ENCODE results near the gene PLD1.

PLD1 gene

DNA sequence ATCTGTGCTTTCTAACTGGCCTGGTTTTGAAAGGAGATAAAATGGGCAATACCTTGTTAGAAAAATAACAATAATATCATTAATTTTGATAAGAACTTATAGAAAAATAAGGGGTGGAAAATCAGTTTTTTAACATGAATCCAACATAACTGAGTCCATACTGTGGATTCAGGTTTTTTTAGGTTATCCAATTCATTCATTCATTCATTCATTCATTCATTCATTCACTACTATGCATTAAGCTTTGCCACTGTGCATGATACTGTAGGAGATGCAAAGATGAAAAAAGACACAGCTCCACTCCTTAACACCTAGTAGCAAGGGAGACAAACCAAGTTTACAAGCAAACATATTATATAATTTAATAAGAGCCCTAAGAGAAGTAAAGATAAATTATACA, 253.1 kb downstream of the PLD1 start:
- DNase-seq (ENCODE audit: low read depth): no peak

DNA sequence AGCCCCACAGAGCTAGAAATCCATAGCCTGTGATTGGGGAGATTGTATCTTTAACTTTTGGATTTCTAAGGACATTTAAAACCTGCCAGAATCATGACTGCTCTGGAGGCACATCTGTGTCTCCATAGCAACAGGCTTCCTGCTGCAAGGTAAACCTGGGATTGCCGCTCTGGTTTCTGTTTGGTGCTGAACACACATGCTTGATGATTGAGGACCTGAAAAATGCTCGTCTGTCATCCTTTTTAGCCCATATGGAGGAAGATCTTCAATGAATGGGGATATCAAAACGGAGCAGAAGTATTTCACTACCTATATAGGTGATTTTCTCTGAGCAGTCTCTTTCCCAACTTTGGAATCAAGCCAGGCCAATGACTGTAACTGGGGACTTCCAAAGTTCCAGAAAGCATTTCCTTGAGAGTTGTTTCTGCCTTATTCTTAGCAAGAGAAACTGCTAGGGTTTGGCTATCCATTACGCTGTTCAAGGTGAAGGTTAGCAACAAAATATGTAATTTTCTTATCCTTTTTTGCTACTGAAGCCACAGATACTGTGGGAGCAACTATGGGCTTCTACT, 253.6 kb downstream of the PLD1 start:
- DNase-seq (ENCODE audit: low read depth): peak; percentile 5

DNA sequence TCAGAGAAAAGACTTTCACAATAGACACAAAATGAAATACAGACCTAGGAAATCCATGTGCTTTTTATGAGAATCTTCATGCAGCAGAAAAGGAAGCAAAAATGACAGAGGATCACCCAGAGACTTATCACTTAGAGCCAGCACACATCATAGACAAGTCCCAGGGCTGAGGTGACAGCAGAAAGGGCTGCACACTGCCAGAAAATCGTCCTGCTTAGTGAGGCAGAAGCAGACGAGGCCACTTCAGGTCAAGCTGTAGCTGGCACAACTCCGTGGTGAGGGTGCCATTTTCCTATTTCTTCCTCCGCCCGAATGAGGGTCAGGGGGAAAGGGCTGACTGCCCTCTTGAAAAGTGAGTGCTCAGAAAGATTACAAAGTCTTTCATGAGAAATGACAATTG, 254.1 kb downstream of the PLD1 start:
- DNase-seq (ENCODE audit: low read depth): no peak

DNA sequence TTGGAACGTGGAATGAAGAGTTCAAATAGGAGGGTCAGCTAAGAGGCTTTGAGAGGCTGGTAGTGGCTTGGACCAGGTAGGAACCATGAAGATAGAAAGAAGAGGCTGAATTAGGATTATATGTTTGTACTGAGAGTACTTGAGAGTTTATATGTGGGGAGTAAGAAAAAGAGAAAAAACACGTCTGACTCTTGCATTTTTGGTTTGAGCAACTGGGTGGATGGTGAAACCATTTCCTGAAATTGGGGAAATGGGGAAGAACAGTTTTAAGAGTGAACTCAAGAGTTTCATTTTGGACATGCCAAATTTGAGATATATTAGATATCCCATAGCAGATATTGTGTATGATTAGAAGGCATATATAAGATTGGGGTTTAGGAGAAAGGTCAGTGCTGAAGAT, 257.2 kb downstream of the PLD1 start:
- no peak for DNase-seq (ENCODE audit: low read depth)

DNA sequence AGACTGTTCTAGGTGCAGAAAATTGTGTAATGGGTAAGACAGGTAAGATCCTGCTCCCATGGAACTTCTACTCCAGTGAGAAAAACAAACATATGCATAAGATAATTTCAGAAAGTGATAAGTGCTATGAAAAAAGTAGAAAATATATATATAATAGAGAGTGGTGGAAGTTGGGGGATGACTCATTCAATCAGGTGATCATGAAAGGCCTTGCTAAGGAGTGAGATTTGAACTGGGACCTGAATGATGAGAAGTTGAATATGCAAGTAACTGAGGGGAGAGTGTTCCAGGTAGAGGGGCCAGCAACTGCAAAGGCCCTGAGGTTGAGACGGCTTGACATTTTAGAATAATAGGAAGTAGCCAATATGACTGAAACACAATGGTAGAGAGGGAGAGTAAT, 257.8 kb downstream of the PLD1 start:
- DNase-seq (ENCODE audit: low read depth): no peak

DNA sequence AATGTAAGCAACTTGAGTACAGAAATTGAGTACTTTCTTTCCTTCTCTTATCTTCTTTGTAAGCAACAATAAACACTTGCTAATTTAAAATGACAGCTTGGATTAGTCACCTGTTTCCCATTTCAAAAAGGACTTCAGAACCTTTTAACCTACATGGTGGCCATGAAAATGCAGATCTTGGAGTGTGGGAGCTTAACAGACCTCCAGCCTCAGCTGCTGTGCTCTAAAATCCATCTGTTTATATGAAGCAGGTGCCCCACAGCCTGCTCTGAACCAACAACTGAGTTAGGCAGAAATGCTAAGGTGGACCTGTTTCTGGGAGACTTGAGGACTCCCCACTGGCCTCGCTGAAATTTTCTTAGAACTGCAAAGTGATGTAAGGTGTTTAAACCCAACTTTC, 259.0 kb downstream of the PLD1 start:
- DNase-seq (ENCODE audit: low read depth): no peak

All from ELR (cell line).